Measurements from ENCODE around the gene PPARA.

Gene PPARA

GRCh38 chr22:46139895-46140350 is 10.4 kb upstream of the PPARA start:
- in situ Hi-C loops (cut with MboI; ENCODE audit: low sequenced_read_pairs): no loop called here

- in situ Hi-C loops (cut with MboI; ENCODE audit: low sequenced_read_pairs): no loop called here
These were observed 9.1 kb upstream of the PPARA start for GRCh38 chr22:46140989-46141928.

GRCh38 chr22:46142548-46143490 is 7.5 kb upstream of the PPARA start:
- in situ Hi-C loops (cut with MboI; ENCODE audit: low sequenced_read_pairs): no loop called here

GRCh38 chr22:46143491-46144147 is 6.7 kb upstream of the PPARA start:
- in situ Hi-C loops (cut with MboI; ENCODE audit: low sequenced_read_pairs): no loop called here

GRCh38 chr22:46145361-46145851 is 4.9 kb upstream of the PPARA start:
- in situ Hi-C loops (cut with MboI; ENCODE audit: low sequenced_read_pairs): no loop called here

GRCh38 chr22:46145896-46146295 is 4.4 kb upstream of the PPARA start:
- in situ Hi-C loops (cut with MboI; ENCODE audit: low sequenced_read_pairs): no loop called here

- in situ Hi-C loops (cut with MboI; ENCODE audit: low sequenced_read_pairs): no loop called here
These were observed 4.0 kb upstream of the PPARA start for GRCh38 chr22:46146329-46146728.

- in situ Hi-C loops (cut with MboI; ENCODE audit: low sequenced_read_pairs): no loop called here
These were observed 3.3 kb upstream of the PPARA start for GRCh38 chr22:46147061-46147460.

- in situ Hi-C loops (cut with MboI; ENCODE audit: low sequenced_read_pairs): no loop called here
These were observed 2.7 kb upstream of the PPARA start for GRCh38 chr22:46147471-46148267.

GRCh38 chr22:46148336-46148735 is 2.0 kb upstream of the PPARA start:
- in situ Hi-C loops (cut with MboI; ENCODE audit: low sequenced_read_pairs): no loop called here

- in situ Hi-C loops (cut with MboI; ENCODE audit: low sequenced_read_pairs): no loop called here
These were observed 1.4 kb upstream of the PPARA start for GRCh38 chr22:46148816-46149511.

- in situ Hi-C loops (cut with MboI; ENCODE audit: low sequenced_read_pairs): no loop called here
These were observed 753 bp upstream of the PPARA start for GRCh38 chr22:46149512-46150033.

- in situ Hi-C loops (cut with MboI; ENCODE audit: low sequenced_read_pairs): no loop called here
These were observed 540 bp downstream of the PPARA start for GRCh38 chr22:46150655-46151477.

- in situ Hi-C loops (cut with MboI; ENCODE audit: low sequenced_read_pairs): no loop called here
These were observed 3.6 kb downstream of the PPARA start for GRCh38 chr22:46153930-46154329.

- in situ Hi-C loops (cut with MboI; ENCODE audit: low sequenced_read_pairs): no loop called here
These were observed 5.7 kb downstream of the PPARA start for GRCh38 chr22:46156031-46156430.

GRCh38 chr22:46158283-46158682 is 8.0 kb downstream of the PPARA start:
- in situ Hi-C loops (cut with MboI; ENCODE audit: low sequenced_read_pairs): no loop called here

GRCh38 chr22:46159212-46159611 is 8.9 kb downstream of the PPARA start:
- in situ Hi-C loops (cut with MboI; ENCODE audit: low sequenced_read_pairs): no loop called here

GRCh38 chr22:46159777-46160176 is 9.5 kb downstream of the PPARA start:
- in situ Hi-C loops (cut with MboI; ENCODE audit: low sequenced_read_pairs): no loop called here

All from HL-60/S4 treated with retinoic acid at 250 ng/mL for 4 days and 3 days (cell line).